ENCODE results near the gene SELENOW. TPM values are rescaled to one million over a fixed set of nuclear protein-coding genes. Genes with fewer than 3 reads are reported as not detected.

The SELENOW gene
- total RNA-seq: 247 TPM
- long read RNA-seq, transcript SELENOW-215 (1 exons, 2,503 nt): minor isoform, 88 of 199 reads
- long read RNA-seq, transcript SELENOW-212 (6 exons, 888 nt): major isoform, 102 of 199 reads
- long read RNA-seq, partial matches to known transcripts: 0 of 199 reads
- long read RNA-seq, other reads (novel, unspliced or antisense): 3 of 199 reads

DNA sequence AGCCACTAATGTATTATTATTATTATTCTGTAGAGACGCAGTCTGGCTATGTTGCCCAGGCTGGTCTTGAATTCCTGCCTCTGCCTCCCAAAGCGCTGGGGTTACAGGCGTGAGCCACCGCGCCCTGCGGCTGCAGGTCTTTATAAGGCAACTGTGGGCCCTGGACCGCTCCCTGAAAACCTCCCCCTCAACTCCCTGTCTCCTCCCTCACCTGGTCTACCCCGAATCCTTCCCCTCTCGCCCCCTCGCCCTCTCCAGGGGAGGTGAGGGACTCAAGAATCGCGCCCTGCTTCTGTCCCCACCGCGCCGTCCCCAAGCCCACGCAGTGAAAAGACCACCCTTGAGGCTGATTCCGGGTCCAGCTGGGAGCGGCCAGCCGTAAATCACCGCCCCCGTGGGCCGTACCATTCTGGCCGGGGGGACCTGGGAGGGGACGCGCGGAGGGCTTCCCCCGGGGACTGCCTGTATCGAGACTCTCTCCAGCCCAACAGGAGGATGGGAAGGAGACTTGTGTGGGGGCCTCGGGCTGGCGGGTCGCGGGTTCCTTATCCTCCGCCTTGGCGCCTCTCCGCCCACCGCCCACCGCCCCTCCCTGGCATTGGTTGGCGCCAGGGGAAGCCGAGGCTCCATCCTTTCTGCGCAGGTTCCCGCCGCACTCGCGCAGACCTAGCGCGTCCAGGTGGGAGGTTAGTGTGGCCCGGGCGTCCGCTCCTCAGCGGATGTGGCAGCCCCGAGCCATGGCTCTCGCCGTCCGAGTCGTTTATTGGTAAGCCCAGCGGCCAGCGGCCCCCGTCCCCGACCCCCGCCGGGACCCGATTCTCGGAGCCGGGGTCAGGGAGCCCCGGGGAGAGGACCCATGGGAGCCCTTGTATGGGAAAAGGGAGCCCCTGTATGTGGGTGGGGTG, at the start of gene SELENOW:
Gene SELENOW, plus strand, starts transcription at position 655 of the 905 bp plus-strand sequence. Its CDS starts 83 bp downstream, at position 738.
- TF ChIP-seq CTCF (IDR thresholded peaks at IDR 0.05): no peak
- ATAC-seq (peak; percentile 91 to 95), DNase-seq (peak; percentile 83)
- Histone ChIP-seq H3K4me1 (peaks cover 46% of the 10 kb centered on the region), H3K27me3 (ENCODE audit: low read depth) (no peaks in the 10 kb centered on the region), H3K27ac (peak within 1 kb of the TSS; percentile 98), H3K9me3 (no peaks in the 10 kb centered on the region), H3K4me3 (peak within 1 kb of the TSS; percentile 80), H3K36me3 (peaks cover 25% of the 10 kb centered on the region)
- intact Hi-C loops (cut with DNase I): no loop called here

- DNase-seq: peak; percentile 83
- Histone ChIP-seq H3K27ac (peak overlapping the region; percentile 88), H3K9me3 (no peaks in the 10 kb centered on the region), H3K4me3 (peak overlapping the region; percentile 49), H3K4me1 (peaks cover 61% of the 10 kb centered on the region), H3K27me3 (ENCODE audit: low read depth) (no peaks in the 10 kb centered on the region), H3K36me3 (peaks cover 65% of the 10 kb centered on the region)
- intact Hi-C loops (cut with DNase I): no loop called here
- no peak for TF ChIP-seq CTCF (IDR thresholded peaks at IDR 0.05)
- ATAC-seq: peak; percentile 93
Observed at GRCh38 chr19:47729468-47729798, 49.1 kb upstream of the SELENOW start.

- H3K27ac ChIP-seq: peak overlapping the region; percentile 88
- H3K36me3 ChIP-seq: peaks cover 69% of the 10 kb centered on the region
- ATAC-seq: peak; percentile 87 to 91
- H3K9me3 ChIP-seq: no peaks in the 10 kb centered on the region
- no peaks in the 10 kb centered on the region for H3K27me3 ChIP-seq (ENCODE audit: low read depth)
- intact Hi-C loops (cut with DNase I): no loop called here
- peak overlapping the region; percentile 49 for H3K4me3 ChIP-seq
- DNase-seq: peak; percentile 89
- peaks cover 56% of the 10 kb centered on the region for H3K4me1 ChIP-seq
- TF ChIP-seq CTCF (IDR thresholded peaks at IDR 0.05): no peak
Observed at GRCh38 chr19:47729799-47730520, 48.5 kb upstream of the SELENOW start.

- H3K9me3 ChIP-seq: no peaks in the 10 kb centered on the region
- H3K4me3 ChIP-seq: no peak overlapping the region
- H3K27me3 ChIP-seq (ENCODE audit: low read depth): no peaks in the 10 kb centered on the region
- no peak for TF ChIP-seq CTCF (IDR thresholded peaks at IDR 0.05)
- no peak for ATAC-seq
- peak overlapping the region; percentile 88 for H3K27ac ChIP-seq
- peaks cover 73% of the 10 kb centered on the region for H3K36me3 ChIP-seq
- no peak for DNase-seq
- intact Hi-C loops (cut with DNase I): no loop called here
- peaks cover 53% of the 10 kb centered on the region for H3K4me1 ChIP-seq
Observed at GRCh38 chr19:47730521-47730889, 48.0 kb upstream of the SELENOW start.

DNA sequence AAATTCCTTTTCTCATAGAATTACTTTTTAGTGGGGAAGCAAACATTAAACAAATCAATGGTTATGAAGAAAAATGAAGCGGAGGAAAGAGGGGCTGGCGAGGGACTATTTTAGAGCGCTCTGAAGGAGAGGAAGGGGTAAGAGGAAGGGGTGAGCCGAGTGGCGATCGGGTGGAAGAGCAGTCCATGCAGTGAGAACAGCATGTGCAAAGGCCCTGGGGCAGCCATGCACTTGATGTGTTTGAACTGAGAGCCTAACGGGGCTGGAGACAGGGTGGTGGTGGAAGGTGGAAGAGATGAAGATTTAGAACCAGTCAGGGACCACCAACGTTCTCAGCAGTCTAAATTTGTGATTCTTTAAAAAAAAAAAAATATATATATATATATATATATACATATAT, 47.6 kb upstream of the SELENOW start:
- DNase-seq: no peak
- Histone ChIP-seq H3K36me3 (peaks cover 73% of the 10 kb centered on the region), H3K27ac (peak overlapping the region; percentile 88), H3K9me3 (no peaks in the 10 kb centered on the region), H3K4me3 (no peak overlapping the region), H3K27me3 (ENCODE audit: low read depth) (no peaks in the 10 kb centered on the region), H3K4me1 (peaks cover 49% of the 10 kb centered on the region)
- no peak for TF ChIP-seq CTCF (IDR thresholded peaks at IDR 0.05)
- intact Hi-C loops (cut with DNase I): no loop called here
- ATAC-seq: no peak
